ENCODE measurements around the gene RARRES1.
"Not testable (repeated sequence)": the region's sequence is repeated elsewhere in the genome, so short reads cannot be mapped to it uniquely, and the experiment has no call there.

DNA sequence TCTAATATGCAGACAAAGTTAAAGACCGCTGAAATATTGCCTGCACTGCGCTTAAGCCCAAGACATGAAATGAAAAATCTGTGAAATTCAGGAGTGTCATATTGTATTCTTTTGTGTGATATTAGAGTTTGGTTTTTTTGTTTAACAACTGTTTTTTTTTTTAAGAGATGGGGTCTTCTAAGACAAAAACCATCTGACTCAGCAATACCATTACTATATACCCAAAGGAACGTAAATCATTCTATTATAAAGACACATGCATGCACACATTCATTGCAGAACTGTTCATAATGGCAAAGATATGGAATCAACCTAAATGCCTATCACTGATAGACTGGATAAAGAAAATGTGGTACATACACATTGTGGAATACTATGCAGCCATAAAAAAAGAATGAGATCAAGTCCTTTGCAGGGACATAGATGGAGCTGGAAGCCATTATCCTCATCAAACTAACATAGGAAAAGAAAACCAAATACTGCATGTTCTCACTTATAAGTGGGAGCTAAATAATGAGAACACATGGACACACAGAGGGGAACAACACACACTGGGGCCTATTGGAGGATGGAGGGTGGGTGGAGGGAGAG is 38.3 kb downstream of the RARRES1 start:
- TF ChIP-seq, protein P1, sequence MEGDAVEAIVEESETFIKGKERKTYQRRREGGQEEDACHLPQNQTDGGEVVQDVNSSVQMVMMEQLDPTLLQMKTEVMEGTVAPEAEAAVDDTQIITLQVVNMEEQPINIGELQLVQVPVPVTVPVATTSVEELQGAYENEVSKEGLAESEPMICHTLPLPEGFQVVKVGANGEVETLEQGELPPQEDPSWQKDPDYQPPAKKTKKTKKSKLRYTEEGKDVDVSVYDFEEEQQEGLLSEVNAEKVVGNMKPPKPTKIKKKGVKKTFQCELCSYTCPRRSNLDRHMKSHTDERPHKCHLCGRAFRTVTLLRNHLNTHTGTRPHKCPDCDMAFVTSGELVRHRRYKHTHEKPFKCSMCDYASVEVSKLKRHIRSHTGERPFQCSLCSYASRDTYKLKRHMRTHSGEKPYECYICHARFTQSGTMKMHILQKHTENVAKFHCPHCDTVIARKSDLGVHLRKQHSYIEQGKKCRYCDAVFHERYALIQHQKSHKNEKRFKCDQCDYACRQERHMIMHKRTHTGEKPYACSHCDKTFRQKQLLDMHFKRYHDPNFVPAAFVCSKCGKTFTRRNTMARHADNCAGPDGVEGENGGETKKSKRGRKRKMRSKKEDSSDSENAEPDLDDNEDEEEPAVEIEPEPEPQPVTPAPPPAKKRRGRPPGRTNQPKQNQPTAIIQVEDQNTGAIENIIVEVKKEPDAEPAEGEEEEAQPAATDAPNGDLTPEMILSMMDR (conservative IDR thresholded peaks at IDR 0.05), result not testable (repeated sequence)
- TF ChIP-seq ZFX (IDR thresholded peaks at IDR 0.05), result not testable (repeated sequence)
